Activated CD8-positive, alpha-beta T cell treated with anti-CD3 and anti-CD28 coated beads for 36 hours (primary cell): Measurements from ENCODE around the gene BASP1. TPM values are rescaled to one million over a fixed set of nuclear protein-coding genes. Genes with fewer than 3 reads are reported as not detected.

Source experiments
- ATAC-seq: fragments of 200-7000 bp; cut with Tn5 transposase; one replicate; pipeline ENCODE4 v1.10.0; 2021; ENCODE audit warnings: mild to moderate bottlenecking, moderate library complexity
- CTCF ChIA-PET: fragments of 350-600 bp; sonication (Branson Sonifier 250); formaldehyde crosslinking; loops from one replicate; lab custom pipeline; 2021; ENCODE audit warnings: antibody characterized with exemption; lab: Charles Lee
- POLR2A ChIA-PET: fragments of 350-600 bp; sonication (Branson Sonifier 250); formaldehyde crosslinking; loops from one replicate; lab custom pipeline; 2021; ENCODE audit warnings: antibody characterized with exemption; lab: Charles Lee
- DNase-seq: peaks from one replicate; pipeline ENCODE4 v3.0.0-alpha.2; 2020
- H3K27ac Mint-ChIP-seq: one replicate; pipeline ENCODE4 v1.8.0; 2021; ENCODE audit warnings: mild to moderate bottlenecking, mixed read lengths
- H3K27me3 Mint-ChIP-seq: one replicate; pipeline ENCODE4 v1.8.0; 2021; ENCODE audit warnings: mixed read lengths
- H3K36me3 Mint-ChIP-seq: one replicate; pipeline ENCODE4 v1.8.0; 2021; ENCODE audit warnings: low read depth, mixed read lengths
- H3K4me1 Mint-ChIP-seq: one replicate; pipeline ENCODE4 v1.8.0; 2021; ENCODE audit warnings: low read depth, mixed read lengths
- H3K4me3 Mint-ChIP-seq: one replicate; pipeline ENCODE4 v1.8.0; 2021; ENCODE audit warnings: mild to moderate bottlenecking, moderate library complexity, mixed read lengths
- H3K9me3 Mint-ChIP-seq: one replicate; pipeline ENCODE4 v1.8.0; 2021; ENCODE audit warnings: mixed read lengths
- intact Hi-C: fragments of 100-400 bp; cut with micrococcal nuclease; formaldehyde crosslinking; loops from one replicate; pipeline ENCODE4 v1.10.0; 2022
- total RNA-seq, 2 experiments: library from RNA; stranded (reverse); gene quantifications; one replicate each; pipeline ENCODE4 v1.2.3, GENCODE V29; 2021
- TF ChIP-seq, protein P1 (sequence below): fragments of 200-600 bp; IDR thresholded peaks from one replicate; pipeline ENCODE4 v1.8.0; 2022; ENCODE audit warnings: antibody characterized with exemption, mild to moderate bottlenecking

BASP1 gene
- total RNA-seq, 2 experiments from 2014 or later: 0.18 to 0.47 TPM

DNA sequence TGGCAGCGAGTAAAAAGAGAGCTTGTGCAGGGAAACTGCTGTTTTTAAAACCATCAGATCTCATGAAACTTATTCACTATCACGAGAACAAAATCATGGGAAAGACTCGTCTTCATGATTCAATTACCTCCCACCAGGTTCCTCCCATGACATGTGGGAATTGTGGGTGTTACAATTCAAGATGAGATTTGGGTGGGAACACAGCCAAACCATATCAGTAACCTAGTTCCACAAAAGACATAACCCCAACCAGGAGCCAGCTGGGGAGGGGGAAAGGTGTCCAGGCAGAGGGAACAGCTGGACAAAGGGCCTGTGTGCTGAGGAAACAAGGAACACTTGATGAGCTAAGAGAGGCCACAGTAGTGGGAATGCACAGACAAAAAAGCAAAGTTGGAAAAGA is 71.1 kb downstream of the BASP1 start:
- TF ChIP-seq, protein P1, sequence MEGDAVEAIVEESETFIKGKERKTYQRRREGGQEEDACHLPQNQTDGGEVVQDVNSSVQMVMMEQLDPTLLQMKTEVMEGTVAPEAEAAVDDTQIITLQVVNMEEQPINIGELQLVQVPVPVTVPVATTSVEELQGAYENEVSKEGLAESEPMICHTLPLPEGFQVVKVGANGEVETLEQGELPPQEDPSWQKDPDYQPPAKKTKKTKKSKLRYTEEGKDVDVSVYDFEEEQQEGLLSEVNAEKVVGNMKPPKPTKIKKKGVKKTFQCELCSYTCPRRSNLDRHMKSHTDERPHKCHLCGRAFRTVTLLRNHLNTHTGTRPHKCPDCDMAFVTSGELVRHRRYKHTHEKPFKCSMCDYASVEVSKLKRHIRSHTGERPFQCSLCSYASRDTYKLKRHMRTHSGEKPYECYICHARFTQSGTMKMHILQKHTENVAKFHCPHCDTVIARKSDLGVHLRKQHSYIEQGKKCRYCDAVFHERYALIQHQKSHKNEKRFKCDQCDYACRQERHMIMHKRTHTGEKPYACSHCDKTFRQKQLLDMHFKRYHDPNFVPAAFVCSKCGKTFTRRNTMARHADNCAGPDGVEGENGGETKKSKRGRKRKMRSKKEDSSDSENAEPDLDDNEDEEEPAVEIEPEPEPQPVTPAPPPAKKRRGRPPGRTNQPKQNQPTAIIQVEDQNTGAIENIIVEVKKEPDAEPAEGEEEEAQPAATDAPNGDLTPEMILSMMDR: no peak
- ATAC-seq (no peak), DNase-seq (no peak)
- ChIA-PET CTCF (no interaction called here), POLR2A (no interaction called here)
- H3K4me3 Mint-ChIP-seq: no peak overlapping the region
- no peak overlapping the region for H3K27ac Mint-ChIP-seq
- H3K9me3 Mint-ChIP-seq: peaks cover 3% of the 10 kb centered on the region
- H3K27me3 Mint-ChIP-seq: no peaks in the 10 kb centered on the region
- H3K36me3 Mint-ChIP-seq: no peaks in the 10 kb centered on the region
- intact Hi-C loops: no loop called here
- H3K4me1 Mint-ChIP-seq: no peaks in the 10 kb centered on the region

DNA sequence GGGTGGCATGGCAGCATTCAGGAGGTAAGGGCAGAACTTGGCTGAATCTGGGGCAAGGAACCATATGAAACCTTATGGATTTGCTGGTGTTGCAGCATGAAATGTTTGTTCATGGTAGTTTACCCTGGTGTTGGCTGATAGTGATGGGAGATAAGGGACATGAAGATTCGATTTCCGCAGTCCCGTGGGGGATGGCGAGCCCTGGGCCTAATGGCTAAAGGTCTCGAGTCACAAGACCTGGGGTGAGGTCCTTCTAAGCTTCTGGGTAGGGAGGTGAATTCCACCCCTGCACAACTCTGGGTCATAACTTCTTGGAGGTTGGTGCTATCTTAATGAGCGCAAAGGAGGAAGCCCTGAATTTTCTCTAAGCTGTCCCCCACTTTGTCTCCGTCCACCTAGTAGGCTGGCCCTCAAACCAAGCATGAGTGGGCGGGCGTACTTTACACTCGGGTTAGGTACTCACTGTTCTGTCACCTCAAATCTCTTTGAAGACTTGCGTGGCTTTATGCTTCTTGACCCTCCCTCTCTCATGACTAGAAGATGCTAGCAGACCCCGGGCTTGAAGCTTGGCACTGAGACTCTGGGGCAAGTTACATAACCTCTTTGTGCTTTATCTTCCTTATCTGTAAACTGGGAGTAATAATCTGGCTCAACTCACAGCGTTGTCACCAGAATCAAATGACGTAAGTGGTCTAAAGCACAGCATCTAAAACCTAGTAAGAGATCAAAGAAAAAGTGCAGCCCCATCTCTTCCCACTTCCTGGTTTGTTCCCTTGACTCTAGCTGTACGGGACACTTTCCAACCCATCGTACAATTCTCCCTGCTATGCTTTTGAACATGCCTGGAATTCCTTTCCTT is 72.5 kb downstream of the BASP1 start:
- ATAC-seq (no peak), DNase-seq (no peak)
- Mint-ChIP-seq H3K27ac (no peak overlapping the region), H3K36me3 (no peaks in the 10 kb centered on the region), H3K4me3 (no peak overlapping the region), H3K9me3 (no peaks in the 10 kb centered on the region), H3K4me1 (no peaks in the 10 kb centered on the region), H3K27me3 (no peaks in the 10 kb centered on the region)
- ChIA-PET CTCF (no interaction called here), POLR2A (no interaction called here)
- intact Hi-C loops: no loop called here
- TF ChIP-seq, protein P1: no peak

DNA sequence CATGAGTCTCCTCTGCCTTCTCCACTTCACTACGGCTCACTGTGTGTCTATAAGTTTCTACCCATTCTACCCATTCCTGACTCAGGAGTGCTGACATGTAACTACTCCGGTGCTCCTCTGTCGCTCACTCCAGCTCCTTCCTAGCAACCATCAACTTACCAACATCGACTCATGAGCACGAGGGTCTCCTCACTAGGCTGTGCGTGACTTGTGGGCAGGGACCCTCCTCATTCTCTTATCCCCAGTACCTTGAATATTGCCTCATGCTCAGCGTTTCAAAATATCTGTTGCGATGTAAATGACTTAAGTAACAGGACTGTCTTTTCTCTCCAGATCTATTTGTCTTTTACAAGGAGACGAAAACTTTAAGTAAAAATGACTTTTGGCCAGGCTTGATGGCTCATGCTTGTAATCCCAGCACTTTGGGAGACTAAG is 73.1 kb downstream of the BASP1 start:
- H3K9me3 Mint-ChIP-seq: no peaks in the 10 kb centered on the region
- no peaks in the 10 kb centered on the region for H3K36me3 Mint-ChIP-seq
- TF ChIP-seq, protein P1: no peak
- ChIA-PET POLR2A (no interaction called here), CTCF (no interaction called here)
- ATAC-seq: no peak
- DNase-seq: no peak
- no peaks in the 10 kb centered on the region for H3K4me1 Mint-ChIP-seq
- intact Hi-C loops: no loop called here
- no peak overlapping the region for H3K27ac Mint-ChIP-seq
- no peak overlapping the region for H3K4me3 Mint-ChIP-seq
- H3K27me3 Mint-ChIP-seq: no peaks in the 10 kb centered on the region

DNA sequence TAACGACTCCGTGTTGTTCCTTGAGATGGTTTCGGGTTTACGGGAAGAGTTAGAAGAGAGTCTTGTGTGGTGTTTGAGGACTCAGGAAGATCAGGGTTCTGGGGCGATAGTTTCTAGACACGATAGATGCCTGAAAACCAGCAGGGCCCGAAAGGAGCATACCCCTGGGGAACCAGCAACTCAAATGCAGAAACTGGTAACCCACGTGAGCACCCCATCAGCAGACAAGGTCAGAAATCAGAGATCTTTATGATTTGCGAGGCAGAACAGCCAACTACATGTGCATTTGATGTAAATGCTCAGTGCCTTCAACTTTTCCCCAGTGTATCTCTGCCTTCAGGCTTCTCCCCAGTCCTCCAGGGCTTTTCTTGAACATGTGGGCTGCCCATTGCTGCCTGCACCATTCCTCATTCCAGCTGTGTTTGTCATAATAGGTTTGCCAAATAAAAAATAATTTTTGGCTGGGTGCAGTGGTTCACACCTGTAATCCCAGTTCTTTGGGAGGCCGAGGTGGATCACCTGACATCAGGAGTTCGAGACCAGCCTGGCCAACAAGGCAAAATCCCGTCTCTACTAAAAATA is 75.1 kb downstream of the BASP1 start:
- Mint-ChIP-seq H3K27me3 (no peaks in the 10 kb centered on the region), H3K4me3 (no peak overlapping the region), H3K9me3 (no peaks in the 10 kb centered on the region), H3K36me3 (no peaks in the 10 kb centered on the region), H3K27ac (no peak overlapping the region), H3K4me1 (no peaks in the 10 kb centered on the region)
- ChIA-PET CTCF (no interaction called here), POLR2A (no interaction called here)
- DNase-seq: no peak
- intact Hi-C loops: no loop called here
- TF ChIP-seq, protein P1: no peak
- no peak for ATAC-seq

DNA sequence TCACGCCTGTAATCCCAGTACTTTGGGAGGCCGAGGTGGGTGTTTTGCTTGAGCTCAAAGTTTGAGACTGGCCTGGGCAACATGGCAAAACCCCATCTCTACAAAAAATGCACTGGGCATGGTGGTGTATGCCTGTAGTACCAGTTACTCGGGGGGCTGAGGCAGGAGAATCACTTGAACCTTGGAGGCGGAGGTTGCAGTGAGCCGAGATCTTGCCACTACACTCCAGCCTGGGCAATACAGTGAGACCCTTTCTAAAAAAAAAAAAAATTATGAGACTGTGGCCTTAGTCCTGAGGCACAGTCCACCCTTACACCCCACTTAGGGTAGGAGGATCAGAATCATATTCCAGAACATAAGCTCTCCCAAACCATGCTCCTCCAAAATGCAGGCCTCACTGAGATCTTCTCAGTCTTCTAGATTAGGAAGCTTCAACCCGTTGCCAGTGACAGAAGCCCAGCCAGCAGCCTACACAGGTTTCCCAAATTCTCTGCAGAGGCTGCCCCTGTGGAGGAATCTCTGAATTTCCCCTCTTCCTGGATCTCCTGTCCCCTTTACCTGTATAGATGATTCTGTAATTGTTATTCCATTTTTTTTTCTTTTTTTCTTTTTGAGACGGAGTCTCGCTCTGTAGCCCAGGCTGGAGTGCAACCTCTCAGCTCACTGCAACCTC is 77.3 kb downstream of the BASP1 start:
- CTCF ChIA-PET: no interaction called here
- DNase-seq (no peak), ATAC-seq (no peak)
- Mint-ChIP-seq H3K9me3 (no peaks in the 10 kb centered on the region), H3K27me3 (no peaks in the 10 kb centered on the region), H3K36me3 (no peaks in the 10 kb centered on the region), H3K4me1 (no peaks in the 10 kb centered on the region), H3K27ac (no peak overlapping the region), H3K4me3 (no peak overlapping the region)
- intact Hi-C loops: no loop called here
- POLR2A ChIA-PET: no interaction called here
- TF ChIP-seq, protein P1: no peak
